ENCODE measurements around the gene CACNA1G.

The CACNA1G gene

DNA sequence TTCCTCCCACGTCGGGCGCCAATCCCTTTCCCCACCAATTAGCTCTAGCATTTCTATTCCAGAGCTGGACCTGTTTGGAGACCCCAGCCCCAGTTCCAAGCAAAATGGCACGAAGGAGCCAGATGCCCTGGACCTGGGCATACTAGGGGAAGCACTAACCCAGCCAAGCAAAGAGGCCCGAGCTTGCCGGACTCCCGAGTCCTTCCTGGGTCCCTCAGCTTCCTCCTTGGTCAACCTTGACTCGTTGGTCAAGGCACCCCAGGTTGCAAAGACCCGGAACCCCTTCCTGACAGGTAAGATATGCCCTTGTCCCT, 19.2 kb upstream of the CACNA1G start:
- no peak for DNase-seq (ENCODE audit: low read depth)
- TF ChIP-seq, protein P1, sequence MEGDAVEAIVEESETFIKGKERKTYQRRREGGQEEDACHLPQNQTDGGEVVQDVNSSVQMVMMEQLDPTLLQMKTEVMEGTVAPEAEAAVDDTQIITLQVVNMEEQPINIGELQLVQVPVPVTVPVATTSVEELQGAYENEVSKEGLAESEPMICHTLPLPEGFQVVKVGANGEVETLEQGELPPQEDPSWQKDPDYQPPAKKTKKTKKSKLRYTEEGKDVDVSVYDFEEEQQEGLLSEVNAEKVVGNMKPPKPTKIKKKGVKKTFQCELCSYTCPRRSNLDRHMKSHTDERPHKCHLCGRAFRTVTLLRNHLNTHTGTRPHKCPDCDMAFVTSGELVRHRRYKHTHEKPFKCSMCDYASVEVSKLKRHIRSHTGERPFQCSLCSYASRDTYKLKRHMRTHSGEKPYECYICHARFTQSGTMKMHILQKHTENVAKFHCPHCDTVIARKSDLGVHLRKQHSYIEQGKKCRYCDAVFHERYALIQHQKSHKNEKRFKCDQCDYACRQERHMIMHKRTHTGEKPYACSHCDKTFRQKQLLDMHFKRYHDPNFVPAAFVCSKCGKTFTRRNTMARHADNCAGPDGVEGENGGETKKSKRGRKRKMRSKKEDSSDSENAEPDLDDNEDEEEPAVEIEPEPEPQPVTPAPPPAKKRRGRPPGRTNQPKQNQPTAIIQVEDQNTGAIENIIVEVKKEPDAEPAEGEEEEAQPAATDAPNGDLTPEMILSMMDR (IDR thresholded peaks at IDR 0.05; ENCODE audit: control insufficient read depth, insufficient read depth, low read depth, low read length, missing control alignments): no peak
- H3K4me3 ChIP-seq (ENCODE audit: control insufficient read depth, low read depth, low read length): peak overlapping the region; percentile 58

DNA sequence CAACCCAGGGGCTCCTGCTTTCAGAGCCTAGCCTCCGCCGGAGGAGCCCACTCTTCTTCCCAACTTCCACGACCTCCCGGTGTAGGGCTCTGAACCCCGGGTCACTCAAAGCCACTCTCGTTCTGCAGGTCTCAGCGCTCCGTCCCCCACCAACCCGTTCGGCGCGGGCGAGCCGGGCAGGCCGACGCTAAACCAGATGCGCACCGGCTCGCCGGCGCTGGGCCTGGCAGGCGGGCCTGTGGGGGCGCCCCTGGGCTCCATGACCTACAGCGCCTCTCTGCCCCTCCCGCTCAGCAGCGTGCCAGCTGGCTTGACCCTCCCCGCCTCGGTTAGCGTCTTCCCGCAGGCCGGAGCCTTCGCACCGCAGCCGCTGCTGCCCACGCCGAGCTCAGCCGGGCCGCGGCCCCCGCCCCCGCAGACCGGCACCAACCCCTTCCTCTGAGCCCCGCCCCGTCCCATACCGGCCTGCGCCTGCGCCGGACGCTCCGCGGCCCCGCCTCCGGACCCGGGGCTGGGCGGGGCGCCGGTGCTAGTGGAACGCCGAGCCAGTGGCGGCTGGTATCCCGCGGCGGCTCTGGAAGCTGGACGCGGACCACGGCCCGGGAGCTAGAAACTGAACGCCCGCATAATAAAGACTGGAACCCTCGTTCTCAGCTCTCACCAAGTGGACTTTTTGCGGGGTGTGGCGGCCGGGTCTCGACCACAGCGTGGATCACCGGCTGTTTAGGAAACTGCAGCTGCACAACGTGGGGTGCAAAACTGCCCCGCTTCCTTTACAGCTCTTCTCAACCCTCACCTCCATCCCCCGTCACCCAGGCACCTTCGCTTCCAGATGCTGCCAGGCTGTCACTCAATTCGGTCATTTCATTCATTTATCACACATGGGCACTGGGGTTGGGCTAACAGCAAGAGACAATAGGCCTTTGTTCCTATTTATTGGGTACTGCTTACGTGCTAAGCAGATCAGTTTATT, 18.5 kb upstream of the CACNA1G start:
- peak overlapping the region; percentile 58 for H3K4me3 ChIP-seq (ENCODE audit: control insufficient read depth, low read depth, low read length)
- TF ChIP-seq, protein P1 (IDR thresholded peaks at IDR 0.05; ENCODE audit: control insufficient read depth, insufficient read depth, low read depth, low read length, missing control alignments): no peak
- DNase-seq (ENCODE audit: low read depth): no peak

DNA sequence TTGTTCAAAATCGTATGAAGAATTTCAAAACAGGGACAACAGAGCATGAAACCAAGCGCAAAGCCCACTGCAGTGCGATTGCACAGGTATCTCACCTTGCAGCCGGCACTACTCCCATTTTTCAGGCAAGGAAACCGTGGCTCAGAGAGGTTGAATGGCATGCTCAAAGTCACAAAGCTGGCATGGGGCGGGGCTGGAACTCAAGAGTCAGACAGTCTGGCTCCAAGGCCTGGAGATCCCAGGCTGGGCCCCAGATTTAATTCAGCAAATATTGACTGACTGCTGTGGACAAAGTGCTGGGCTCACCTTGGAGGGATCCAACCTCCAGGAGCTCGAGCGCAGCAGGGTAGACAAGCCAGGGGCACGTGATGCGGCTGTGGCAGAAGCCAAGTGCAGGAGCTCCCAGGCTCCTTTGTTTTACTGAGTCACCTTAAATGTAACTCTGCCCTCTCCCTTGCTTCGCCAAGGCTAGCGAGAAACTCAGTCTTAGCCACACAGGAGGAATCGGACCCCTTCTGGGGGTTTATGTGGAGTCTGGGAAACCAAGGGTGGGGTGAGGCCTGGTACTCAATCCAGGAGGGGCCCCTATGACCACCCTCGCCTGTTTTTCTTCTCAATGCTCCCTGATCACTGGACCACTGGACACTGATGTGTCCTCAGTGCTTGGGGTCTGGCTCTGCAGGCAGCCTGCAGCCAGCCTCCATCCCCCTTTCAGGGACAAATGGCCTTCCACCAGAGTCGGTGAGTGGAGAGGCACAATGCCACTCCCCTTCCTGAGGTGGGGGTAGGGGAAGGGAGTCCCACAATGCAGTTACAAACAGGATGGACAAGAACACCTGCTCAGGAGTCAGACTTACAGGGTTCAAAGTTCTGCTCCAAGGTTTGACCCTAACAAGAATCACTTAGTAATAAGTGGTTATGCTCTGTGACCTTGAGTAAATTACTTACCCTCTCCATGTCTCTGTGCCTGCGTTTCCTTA, 17.4 kb upstream of the CACNA1G start:
- no peak for DNase-seq (ENCODE audit: low read depth)
- TF ChIP-seq, protein P1 (IDR thresholded peaks at IDR 0.05; ENCODE audit: control insufficient read depth, insufficient read depth, low read depth, low read length, missing control alignments): no peak
- H3K4me3 ChIP-seq (ENCODE audit: control insufficient read depth, low read depth, low read length): no peak overlapping the region

DNA sequence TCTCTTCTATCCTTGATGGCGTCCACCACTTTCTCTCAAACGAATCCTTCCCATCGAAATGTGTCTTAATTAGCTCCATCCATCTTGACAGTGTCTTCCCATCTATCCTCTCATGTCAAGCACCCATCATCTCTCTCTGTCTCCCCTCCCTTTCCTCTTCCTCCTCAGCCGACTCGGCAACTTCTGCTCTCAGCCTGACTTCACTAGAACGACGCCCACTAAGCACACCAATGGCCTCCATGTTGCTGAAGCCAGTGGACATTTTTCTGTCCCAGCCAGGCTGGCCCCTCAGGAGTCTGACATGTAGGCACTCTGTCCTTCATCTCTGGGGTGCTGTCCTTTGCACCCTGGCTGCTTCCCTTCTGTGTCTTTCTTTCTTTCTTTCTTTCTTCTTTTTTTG, 16.0 kb upstream of the CACNA1G start:
- no peak for DNase-seq (ENCODE audit: low read depth)
- H3K4me3 ChIP-seq (ENCODE audit: control insufficient read depth, low read depth, low read length): no peak overlapping the region
- TF ChIP-seq, protein P1 (IDR thresholded peaks at IDR 0.05; ENCODE audit: control insufficient read depth, insufficient read depth, low read depth, low read length, missing control alignments): no peak

DNA sequence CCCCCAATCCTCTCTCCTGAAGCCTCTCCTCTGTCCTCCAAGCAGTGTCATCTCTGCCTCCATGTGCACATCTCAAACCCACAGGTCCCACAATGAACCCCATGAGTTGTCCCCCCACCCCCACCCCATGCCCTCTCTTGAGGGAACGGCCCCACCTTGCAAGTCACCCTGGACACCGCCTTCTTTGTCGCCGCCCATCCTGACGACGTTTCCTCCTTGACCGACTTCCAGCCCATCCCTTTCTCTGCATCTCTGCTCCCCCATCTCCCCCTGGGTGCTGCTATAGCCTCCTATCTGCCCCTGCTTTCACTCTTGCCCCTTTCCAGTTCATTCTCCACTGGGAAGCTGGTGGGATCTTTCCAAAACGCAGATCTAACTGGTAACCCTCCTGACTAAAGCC, 15.2 kb upstream of the CACNA1G start:
- DNase-seq (ENCODE audit: low read depth): no peak
- no peak overlapping the region for H3K4me3 ChIP-seq (ENCODE audit: control insufficient read depth, low read depth, low read length)
- TF ChIP-seq, protein P1 (IDR thresholded peaks at IDR 0.05; ENCODE audit: control insufficient read depth, insufficient read depth, low read depth, low read length, missing control alignments): no peak

DNA sequence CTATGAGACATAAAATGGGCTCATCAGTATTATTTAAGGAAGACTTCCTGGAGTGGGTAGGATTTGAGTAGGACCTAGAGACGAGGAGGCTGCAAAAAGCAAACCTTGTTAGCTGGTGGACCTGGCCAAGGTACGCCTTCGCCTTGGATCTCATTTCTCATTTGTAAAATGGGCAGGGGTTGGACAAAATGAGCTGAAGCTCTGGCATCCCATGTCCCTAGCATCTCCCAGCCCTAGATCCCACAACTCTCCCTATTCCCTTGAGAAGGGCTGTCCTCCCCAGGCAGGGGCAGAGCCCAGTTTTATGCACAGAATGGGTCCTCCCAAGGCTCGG, 13.8 kb upstream of the CACNA1G start:
- TF ChIP-seq, protein P1 (IDR thresholded peaks at IDR 0.05; ENCODE audit: control insufficient read depth, insufficient read depth, low read depth, low read length, missing control alignments): no peak
- DNase-seq (ENCODE audit: low read depth): no peak
- H3K4me3 ChIP-seq (ENCODE audit: control insufficient read depth, low read depth, low read length): no peak overlapping the region
